UCSD-AML1 (cell line): ENCODE data around the gene CCP110.

Source experiments
- DNase-seq: peaks from one replicate; lab custom pipeline; 2025; ENCODE audit not compliant: unreplicated experiment; lab: John Stamatoyannopoulos, UW

The CCP110 gene, protein sequence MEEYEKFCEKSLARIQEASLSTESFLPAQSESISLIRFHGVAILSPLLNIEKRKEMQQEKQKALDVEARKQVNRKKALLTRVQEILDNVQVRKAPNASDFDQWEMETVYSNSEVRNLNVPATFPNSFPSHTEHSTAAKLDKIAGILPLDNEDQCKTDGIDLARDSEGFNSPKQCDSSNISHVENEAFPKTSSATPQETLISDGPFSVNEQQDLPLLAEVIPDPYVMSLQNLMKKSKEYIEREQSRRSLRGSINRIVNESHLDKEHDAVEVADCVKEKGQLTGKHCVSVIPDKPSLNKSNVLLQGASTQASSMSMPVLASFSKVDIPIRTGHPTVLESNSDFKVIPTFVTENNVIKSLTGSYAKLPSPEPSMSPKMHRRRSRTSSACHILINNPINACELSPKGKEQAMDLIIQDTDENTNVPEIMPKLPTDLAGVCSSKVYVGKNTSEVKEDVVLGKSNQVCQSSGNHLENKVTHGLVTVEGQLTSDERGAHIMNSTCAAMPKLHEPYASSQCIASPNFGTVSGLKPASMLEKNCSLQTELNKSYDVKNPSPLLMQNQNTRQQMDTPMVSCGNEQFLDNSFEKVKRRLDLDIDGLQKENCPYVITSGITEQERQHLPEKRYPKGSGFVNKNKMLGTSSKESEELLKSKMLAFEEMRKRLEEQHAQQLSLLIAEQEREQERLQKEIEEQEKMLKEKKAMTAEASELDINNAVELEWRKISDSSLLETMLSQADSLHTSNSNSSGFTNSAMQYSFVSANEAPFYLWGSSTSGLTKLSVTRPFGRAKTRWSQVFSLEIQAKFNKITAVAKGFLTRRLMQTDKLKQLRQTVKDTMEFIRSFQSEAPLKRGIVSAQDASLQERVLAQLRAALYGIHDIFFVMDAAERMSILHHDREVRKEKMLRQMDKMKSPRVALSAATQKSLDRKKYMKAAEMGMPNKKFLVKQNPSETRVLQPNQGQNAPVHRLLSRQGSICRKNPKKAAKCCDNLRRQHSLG

DNA sequence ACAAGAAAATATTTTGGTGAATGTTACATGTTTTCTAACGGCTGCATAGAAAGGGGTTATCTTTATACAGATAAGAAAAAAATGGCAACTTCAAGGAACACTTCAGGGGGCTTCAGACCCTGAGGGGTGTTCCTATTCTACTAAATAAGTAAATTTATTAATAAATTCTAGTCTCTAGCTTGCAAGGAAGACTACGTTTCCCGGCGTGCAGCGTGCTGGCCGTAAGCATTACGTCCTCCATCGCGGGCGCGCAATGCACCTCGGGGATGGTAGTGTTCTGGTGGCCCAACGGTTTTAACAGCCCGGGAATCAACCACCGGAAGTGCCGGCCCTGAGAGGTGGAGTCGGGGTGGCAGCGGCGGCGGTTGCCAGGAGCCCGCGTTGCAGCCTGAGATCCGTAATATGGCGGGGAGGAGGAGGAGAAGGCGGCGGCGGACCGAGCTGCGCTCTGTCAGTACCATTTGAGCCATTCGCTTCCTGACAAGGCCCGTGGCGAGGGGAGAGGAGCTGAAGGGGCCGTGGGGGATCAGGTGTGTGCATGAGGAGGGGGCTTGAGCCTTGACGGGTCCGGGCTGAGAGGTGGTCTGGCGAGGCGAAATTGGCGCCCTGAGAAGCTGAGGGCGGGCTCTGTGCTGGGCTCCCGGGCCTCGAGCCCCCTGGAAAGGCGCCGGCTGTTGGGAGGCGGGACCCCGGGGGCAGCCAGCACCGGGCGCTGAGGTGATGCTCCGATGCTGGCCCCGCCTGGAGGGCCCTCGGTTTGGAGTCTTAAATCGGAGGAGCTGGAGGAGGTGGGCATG is at the start of gene CCP110:
Gene CCP110, plus strand, starts transcription at position 384 of the 797 bp plus-strand sequence. CDS start 3,940 bp downstream, outside the sequence.
- peak; percentile 95 for DNase-seq

GRCh38 chr16:19474617-19475016 is 49.1 kb upstream of the CCP110 start:
- no peak for DNase-seq

DNA sequence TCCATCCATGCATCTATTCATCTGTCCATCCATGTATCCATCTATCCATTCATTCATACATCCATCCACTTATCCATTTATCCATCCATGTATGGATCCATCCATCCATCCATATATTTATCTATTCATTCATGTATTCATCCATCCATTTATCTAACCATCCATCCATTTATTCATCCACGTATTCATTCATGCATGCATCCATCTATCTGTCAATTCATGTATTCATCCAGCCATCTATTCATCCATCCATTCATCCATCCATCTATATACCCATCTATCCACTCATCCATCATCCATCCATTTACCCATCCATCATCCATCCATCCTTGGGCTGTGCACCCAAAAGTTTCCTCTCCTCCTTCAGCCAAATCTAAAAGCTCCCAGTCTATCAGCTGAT is 45.2 kb upstream of the CCP110 start:
- DNase-seq: no peak

GRCh38 chr16:19479302-19479721 is 44.4 kb upstream of the CCP110 start:
- no peak for DNase-seq

GRCh38 chr16:19481296-19481695 is 42.4 kb upstream of the CCP110 start:
- no peak for DNase-seq

- no peak for DNase-seq
These were observed 42.0 kb upstream of the CCP110 start for GRCh38 chr16:19481769-19482168.

- DNase-seq: no peak
These were observed 41.5 kb upstream of the CCP110 start for GRCh38 chr16:19482291-19482690.

GRCh38 chr16:19484096-19484495 is 39.6 kb upstream of the CCP110 start:
- no peak for DNase-seq

DNA sequence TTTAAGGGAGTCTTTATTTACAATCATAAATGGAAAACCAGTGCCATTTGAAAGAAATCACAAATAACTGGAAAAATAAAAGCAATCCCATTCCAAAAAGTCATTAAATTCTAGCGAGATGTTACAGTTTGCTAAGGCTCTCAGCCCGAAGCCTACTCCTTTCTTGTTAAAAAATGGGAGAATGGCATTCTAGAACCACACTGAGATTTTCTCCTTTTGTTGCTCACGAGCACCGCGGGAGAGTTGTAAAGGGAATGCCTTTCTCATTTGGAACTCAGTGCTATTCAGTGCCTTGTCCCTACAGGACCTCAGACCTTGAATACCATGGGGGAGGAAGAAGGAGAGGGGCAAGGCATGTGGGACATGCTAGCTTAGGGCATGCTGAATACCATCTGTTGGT is 38.1 kb upstream of the CCP110 start:
- DNase-seq: no peak

- DNase-seq: no peak
These were observed 37.7 kb upstream of the CCP110 start for GRCh38 chr16:19486051-19486450.

DNA sequence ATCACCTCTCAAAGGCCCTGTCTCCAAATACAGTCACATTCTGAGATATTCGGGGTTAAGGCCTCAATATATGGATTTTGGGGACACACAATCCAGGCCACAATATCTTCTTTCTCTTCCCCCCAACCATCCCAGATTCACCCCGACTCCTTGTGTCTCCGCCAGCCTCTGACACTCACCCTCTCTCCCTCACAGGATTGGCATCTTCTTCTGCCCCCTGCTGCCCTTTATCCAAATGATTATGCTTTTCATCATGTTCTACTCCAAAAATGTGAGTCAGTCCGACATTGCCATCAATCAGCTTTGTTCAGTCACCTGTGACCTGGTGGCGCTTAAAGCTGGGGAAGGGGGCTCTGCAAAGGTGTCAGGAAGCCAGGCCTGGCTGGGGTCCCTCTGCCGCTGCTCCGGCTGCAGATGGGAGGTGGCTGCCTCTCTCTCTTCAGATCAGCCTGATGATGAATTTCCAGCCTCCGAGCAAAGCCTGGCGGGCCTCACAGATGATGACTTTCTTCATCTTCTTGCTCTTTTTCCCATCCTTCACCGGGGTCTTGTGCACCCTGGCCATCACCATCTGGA is 36.9 kb upstream of the CCP110 start:
- no peak for DNase-seq

DNA sequence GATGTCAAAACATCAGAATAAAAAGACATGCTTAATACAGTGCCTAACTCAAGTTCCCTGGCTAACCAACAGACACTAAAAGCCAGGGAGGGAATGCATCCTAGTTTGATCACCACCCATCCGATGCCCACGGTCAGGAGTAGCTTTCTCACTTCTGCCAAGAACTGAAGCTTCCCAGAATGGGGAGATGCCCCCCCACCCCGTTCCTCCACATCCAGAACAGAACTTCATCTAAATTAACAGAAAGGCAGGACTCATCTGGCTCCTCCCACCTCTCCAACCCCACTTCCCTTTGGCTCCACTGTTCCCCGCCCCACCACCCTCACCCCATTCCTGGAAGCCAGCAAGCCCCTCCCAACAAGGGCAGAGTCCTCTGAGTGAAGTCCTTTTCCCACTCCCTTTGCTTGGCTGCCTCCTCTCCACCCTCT is 35.5 kb upstream of the CCP110 start:
- DNase-seq: peak; percentile 22

DNA sequence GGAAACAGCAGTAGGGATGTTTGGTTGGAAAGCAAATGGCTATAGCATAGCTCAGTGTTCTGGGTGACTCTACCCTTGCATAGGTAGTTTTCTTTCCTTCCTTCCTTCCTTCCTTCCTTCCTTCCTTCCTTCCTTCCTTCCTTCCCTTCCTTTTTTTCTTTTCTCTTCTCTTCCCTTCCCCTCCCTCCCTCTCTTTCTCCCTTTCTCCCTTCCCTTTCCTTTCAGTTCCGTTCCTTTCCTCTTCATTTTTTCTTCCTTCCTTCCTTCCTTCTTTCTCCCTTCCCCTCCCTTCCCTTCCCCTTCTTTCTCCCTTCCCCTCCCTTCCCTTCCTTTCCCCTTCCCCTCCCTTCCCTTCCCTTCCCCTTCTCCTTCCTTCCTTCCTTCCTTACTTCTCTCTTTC is 33.1 kb upstream of the CCP110 start:
- no peak for DNase-seq

GRCh38 chr16:19497176-19497575 is 26.6 kb upstream of the CCP110 start:
- no peak for DNase-seq

- DNase-seq: no peak
These were observed 24.7 kb upstream of the CCP110 start for GRCh38 chr16:19499006-19499405.

DNA sequence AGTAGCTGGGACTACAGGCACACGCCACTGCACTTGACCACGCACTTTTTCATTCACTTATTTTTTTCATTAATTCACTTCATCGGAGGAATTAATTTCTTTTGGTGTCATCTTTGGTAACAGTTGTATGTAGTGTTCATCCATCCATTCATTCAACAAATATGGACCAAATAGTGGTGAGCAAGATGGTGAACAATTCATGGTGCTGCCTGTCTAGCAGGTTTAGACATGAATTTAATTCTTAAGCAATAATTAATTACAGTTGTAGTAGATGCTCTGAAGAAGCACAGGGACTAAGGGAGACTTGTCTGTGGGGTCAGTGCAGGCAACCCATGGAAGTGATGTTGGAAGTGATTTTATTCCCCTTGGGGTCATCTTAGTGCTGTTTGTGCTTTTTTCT is 24.3 kb upstream of the CCP110 start:
- no peak for DNase-seq

- DNase-seq: peak; percentile 56
These were observed 21.2 kb upstream of the CCP110 start for GRCh38 chr16:19502395-19503131.

- no peak for DNase-seq
These were observed 20.2 kb upstream of the CCP110 start for GRCh38 chr16:19503461-19504075.

- no peak for DNase-seq
These were observed 18.0 kb upstream of the CCP110 start for GRCh38 chr16:19505600-19506303.
